ENCODE results near the gene PCSK7.
"Not testable (repeated sequence)": the region's sequence is repeated elsewhere in the genome, so short reads cannot be mapped to it uniquely, and the experiment has no call there.

PCSK7 gene

GRCh38 chr11:117195761-117196160 is 36.1 kb downstream of the PCSK7 start:
- DNase-seq = no peak

GRCh38 chr11:117195258-117195657 is 36.6 kb downstream of the PCSK7 start:
- no peak for DNase-seq

DNA sequence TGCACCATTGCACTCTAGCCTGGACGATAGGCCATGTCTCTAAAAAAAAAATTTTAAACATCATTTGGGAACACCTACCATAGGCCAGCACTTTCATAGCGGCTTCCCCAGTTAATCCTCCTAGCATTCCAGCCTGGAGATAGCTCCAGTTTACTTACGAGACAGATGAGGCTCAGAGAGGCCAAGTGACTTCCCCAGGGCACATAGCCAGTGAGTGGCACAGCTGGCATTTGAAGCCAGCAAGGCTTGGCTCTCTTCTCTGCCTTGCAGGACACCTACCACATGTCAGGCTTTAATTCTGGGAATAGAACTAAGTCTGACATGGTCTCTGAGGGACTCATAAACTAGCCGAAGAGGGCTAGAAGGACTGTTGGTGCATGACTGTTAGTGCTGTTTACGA is 37.6 kb downstream of the PCSK7 start:
- DNase-seq = no peak

DNA sequence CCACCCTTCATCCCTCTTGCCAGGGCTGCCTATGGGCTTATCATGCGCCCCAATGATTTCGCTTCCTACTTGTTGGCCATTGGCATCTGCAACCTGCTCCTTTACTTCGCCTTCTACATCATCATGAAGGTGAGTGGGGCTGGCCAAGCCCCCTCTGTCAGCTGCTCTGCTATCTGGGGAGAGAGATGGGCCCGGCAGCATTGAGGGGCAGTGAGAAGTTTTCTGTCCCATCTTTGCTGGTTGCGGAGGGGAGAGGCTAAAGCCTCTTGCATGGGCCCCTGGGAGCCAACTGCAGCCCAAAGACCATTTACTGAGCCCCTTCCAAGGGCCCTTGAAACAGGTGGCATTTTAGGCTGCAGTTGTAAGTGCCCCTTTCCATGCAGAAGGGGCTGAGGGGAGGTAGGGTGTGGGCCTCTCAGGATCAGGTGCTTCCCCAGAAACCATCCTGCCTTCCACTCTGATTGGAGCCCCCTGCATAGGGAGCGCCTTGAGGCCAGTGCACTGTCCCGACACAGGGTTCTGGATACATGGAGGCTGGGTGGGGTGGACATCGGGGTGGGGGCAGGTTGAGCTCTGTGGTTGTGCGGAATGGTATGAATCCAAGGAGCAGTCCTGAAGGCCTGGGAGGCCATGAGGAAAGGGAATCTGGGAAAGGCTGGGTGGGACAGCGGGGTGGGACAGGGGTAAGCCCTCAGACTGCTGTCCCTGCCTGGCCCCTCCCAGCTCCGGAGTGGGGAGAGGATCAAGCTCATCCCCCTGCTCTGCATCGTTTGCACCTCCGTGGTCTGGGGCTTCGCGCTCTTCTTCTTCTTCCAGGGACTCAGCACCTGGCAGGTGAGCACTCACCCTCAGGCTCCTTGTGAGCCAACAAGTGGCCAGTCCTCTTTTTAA is 38.5 kb downstream of the PCSK7 start:
- DNase-seq = no peak

- no peak for DNase-seq
These were observed 39.4 kb downstream of the PCSK7 start for GRCh38 chr11:117192401-117192875.

GRCh38 chr11:117191680-117192400 is 40.0 kb downstream of the PCSK7 start:
- DNase-seq = no peak

DNA sequence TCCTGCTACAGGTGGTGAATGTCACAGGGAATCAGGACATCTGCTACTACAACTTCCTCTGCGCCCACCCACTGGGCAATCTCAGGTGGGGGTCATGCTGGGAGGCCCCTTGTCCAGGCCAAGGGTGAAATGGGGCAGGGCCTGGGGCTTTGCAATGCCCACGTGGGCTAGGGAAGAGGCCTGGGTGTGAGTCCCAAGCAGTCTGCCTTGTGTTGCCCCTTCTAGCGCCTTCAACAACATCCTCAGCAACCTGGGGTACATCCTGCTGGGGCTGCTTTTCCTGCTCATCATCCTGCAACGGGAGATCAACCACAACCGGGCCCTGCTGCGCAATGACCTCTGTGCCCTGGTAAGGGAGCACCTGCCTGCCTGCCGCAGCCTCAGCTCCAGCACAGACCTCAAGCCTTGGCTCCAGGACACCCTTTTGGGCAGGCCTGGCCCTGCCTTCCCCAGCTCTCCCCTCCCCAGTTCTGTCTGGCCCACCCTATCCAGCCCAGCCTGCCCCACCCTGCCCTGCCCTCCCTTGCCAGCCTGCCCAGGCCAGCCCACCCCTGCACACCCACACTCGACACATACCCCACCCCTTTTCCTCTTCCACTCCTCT is 41.8 kb downstream of the PCSK7 start:
- no peak for DNase-seq

DNA sequence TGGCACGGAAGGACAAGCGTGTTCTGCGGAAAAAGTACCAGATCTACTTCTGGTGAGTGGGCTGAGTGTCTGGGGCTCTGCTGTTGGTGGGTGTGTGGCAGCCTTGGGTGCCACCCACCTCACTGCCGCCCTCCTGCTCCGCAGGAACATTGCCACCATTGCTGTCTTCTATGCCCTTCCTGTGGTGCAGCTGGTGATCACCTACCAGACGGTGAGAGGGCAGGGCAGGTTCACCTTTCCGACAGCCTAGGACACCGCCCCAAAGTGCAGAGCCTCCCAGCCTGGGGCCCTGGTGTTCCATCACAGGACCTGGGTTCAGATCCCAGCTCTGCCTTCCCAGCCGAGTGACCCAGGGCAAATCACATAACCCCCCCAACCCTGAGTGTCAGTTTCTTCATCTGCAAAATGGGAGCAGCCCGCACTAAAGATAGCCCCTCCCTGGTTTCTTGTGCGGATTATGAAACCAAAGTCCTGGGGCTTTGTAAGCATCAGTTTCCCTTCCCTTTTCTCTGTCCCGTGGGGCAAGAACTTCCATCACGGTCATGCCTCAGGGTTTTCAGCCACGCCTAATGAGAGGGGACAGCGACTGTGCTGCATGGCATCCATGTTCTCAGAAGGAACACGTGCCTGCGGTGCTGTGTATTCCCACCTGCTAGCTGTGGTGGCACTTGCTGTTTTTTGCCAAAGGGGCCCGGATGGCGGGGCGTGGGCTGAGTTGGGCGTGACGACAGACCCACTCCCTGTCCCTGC is 42.5 kb downstream of the PCSK7 start:
- DNase-seq = no peak

- DNase-seq = no peak
These were observed 43.2 kb downstream of the PCSK7 start for GRCh38 chr11:117188620-117189081.

- DNase-seq = no peak
These were observed 43.9 kb downstream of the PCSK7 start for GRCh38 chr11:117187799-117188481.

DNA sequence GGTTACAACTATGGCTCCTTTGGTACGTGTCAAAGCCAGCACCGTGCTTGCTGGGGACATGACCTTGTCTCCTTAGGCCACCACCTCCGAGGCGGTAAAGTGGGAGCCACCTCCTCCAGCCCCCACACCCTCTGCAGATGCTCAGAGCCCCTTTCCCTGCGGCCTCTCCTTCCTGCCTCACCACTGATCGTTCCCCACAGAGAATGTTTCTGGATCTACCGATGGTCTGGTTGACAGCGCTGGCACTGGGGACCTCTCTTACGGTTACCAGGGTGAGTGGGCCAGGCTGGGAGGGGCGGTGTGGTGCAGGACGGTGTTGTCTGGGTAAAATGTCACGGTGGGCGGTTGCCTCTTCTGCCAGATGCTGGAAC is 44.5 kb downstream of the PCSK7 start:
- DNase-seq = no peak

GRCh38 chr11:117187007-117187406 is 44.9 kb downstream of the PCSK7 start:
- DNase-seq = no peak

DNA sequence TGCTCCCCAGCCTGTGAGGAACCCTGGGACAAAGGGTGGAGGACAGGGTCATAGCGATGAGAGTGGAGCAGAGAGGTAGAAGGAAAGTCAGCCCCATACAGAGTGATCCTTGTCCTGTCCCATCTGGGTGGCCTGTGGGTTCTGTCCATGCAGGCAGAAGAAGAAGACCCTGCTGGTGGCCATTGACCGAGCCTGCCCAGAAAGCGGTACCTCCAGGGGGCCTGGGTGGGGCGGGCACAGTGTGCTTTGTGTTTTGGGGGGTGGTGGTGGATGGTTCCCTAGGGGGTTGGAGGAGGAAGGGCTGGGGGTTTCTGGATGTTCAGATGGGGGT is 45.5 kb downstream of the PCSK7 start:
- DNase-seq = no peak

DNA sequence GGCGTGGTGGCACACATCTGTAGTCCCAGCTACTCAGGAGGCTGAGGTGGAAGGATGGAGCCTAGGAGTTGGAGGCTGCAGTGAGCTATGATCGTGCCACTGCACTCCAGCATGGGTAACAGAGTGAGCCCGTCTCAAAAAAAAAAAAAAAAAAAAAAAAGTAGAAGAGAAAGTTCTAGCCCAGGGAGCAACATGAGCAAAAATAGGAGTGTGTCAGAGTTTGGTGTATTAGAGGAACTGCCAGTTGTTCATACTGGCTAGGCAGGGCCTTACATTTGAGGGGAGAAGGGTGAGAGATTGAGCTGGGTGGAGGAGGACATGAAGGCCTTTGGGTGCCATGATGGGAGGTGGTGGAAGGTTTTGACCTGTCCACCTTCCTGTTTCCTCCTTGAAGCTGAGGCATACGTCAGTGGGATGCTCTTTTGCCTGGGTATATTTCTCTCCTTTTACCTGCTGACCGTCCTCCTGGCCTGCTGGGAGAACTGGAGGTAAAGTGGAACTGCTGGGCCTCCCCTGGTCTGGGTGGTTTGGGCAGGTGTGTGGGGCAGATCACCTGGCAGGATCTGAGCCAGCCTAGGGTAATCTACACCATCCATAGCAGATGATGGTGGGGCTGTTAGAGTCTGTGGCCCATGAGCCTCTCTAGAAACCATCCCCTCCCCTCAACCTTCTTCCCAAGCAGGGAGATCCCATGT is 46.0 kb downstream of the PCSK7 start:
- DNase-seq = no peak

DNA sequence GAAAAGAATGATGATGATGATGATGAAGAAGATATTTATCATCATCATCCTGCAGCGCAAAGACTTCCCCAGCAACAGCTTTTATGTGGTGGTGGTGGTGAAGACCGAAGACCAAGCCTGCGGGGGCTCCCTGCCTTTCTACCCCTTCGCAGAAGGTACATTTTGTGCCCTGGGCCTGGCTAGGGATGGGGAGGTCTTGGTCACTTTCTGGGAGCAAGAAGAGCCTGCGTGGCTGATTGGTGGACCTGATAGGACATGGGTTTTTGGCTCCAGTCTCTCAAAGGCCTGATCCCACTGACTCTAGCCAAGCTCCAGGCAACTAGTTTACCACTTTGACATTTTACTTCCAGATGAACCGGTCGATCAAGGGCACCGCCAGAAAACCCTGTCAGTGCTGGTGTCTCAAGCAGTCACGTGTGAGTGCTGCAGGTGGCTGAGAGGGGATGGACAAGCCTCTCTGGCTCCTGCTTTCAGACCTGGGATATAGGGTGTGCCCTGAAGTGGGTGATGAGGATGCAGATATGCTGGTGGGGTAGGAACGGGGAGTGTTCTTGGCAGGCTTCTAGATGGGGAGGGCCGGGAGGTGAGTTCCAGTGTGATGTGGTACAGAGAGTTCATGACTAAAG is 48.0 kb downstream of the PCSK7 start:
- no peak for DNase-seq

GRCh38 chr11:117183178-117183577 is 48.7 kb downstream of the PCSK7 start:
- DNase-seq = not testable (repeated sequence)

DNA sequence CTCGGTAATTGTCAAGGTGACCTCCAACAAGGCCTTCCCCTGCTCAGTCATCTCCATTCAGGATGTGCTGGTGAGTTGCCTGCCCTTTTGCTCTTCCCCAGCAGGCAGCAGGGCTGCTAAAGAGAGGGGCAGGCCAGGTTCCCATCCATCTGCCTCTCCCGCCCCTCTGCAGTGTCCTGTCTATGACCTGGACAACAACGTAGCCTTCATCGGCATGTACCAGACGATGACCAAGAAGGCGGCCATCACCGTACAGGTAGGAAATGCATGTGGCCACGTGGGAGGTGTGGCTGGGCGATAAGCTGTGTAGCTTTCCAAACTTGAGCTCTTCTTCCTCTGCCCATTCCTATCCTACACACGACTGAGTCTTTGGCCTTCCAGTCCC is 49.3 kb downstream of the PCSK7 start:
- no peak for DNase-seq

GRCh38 chr11:117181586-117182550 is 50.0 kb downstream of the PCSK7 start:
- no peak for DNase-seq

GRCh38 chr11:117180661-117181585 is 51.0 kb downstream of the PCSK7 start:
- no peak for DNase-seq
